SK-N-SH treated with all-trans-retinoic acid at 6 μM for 48 hours (cell line): ENCODE data around the gene KIF7.
A peak's percentile ranks its signal among the peaks of the same experiment; 100 is the strongest.

Experiments used
- ATAC-seq: fragments of 200-7000 bp; cut with Tn5 transposase; 3 replicates; pipeline ENCODE4 v1.9.1; 2020; ENCODE audit warnings: mild to moderate bottlenecking, moderate library complexity
- ARNTL ChIP-seq: fragments of 450-650 bp; formaldehyde crosslinking; IDR thresholded peaks from 2 replicates; pipeline ENCODE4 v1.5.0; 2020; ENCODE audit warnings: low read depth, mild to moderate bottlenecking, moderate library complexity, borderline replicate concordance
- BACH2 ChIP-seq: fragments of 250-450 bp; sonication (Bioruptor Pico); IDR thresholded peaks from 2 replicates; pipeline ENCODE4 v1.9.0; 2021; ENCODE audit warnings: mild to moderate bottlenecking, borderline replicate concordance
- CREB5 ChIP-seq: fragments of 250-450 bp; sonication (Bioruptor Pico); IDR thresholded peaks from 2 replicates; pipeline ENCODE4 v1.5.1; 2020; ENCODE audit warnings: low read depth, mild to moderate bottlenecking, moderate library complexity
- CSDC2 ChIP-seq: fragments of 250-450 bp; sonication (Bioruptor Pico); IDR thresholded peaks from 2 replicates; pipeline ENCODE4 v1.5.0; 2020; ENCODE audit warnings: mild to moderate bottlenecking, moderate library complexity
- ESRRG ChIP-seq: fragments of 250-450 bp; sonication (Bioruptor Pico); IDR thresholded peaks from 2 replicates; pipeline ENCODE4 v1.6.1; 2021; ENCODE audit warnings: mild to moderate bottlenecking
- GLIS3 ChIP-seq: fragments of 250-450 bp; sonication (Bioruptor Pico); IDR thresholded peaks from 2 replicates; pipeline ENCODE4 v1.5.0; 2020; ENCODE audit warnings: mild to moderate bottlenecking, moderate library complexity
- ISL1 ChIP-seq: fragments of 250-450 bp; sonication (Bioruptor Pico); IDR thresholded peaks from 2 replicates; pipeline ENCODE4 v2.1.2; 2022; ENCODE audit warnings: mild to moderate bottlenecking, moderate library complexity
- OSR1 ChIP-seq: fragments of 250-450 bp; sonication (Bioruptor Pico); IDR thresholded peaks from 2 replicates; pipeline ENCODE4 v1.8.0; 2022; ENCODE audit warnings: moderate library complexity, mild to moderate bottlenecking, inconsistent platforms
- PATZ1 ChIP-seq: fragments of 250-450 bp; sonication (Bioruptor Pico); IDR thresholded peaks from 2 replicates; pipeline ENCODE4 v1.8.0; 2020; ENCODE audit warnings: mild to moderate bottlenecking, moderate library complexity, borderline replicate concordance
- POU6F1 ChIP-seq: fragments of 250-450 bp; sonication (Bioruptor Pico); IDR thresholded peaks from 2 replicates; pipeline ENCODE4 v1.8.0; 2021; ENCODE audit warnings: low read depth, mild to moderate bottlenecking, moderate library complexity, borderline replicate concordance
- PPARA ChIP-seq: fragments of 250-450 bp; sonication (Bioruptor Pico); IDR thresholded peaks from 2 replicates; pipeline ENCODE4 v1.5.0; 2020; ENCODE audit warnings: mild to moderate bottlenecking, borderline replicate concordance
- RARB ChIP-seq: fragments of 250-450 bp; sonication (Bioruptor Pico); IDR thresholded peaks from 2 replicates; pipeline ENCODE4 v1.8.0; 2021; ENCODE audit warnings: mild to moderate bottlenecking, moderate library complexity
- SNAI2 ChIP-seq: fragments of 250-450 bp; sonication (Bioruptor Pico); IDR thresholded peaks from 2 replicates; pipeline ENCODE4 v1.5.0; 2020; ENCODE audit warnings: mild to moderate bottlenecking, moderate library complexity
- TCF4 ChIP-seq: fragments of 250-450 bp; sonication (Bioruptor Pico); IDR thresholded peaks from 2 replicates; pipeline ENCODE4 v1.8.0; 2021; ENCODE audit warnings: mild to moderate bottlenecking, moderate library complexity, borderline replicate concordance
- TOX ChIP-seq: fragments of 250-450 bp; sonication (Bioruptor Pico); IDR thresholded peaks from 2 replicates; pipeline ENCODE4 v1.8.0; 2021; ENCODE audit warnings: mild to moderate bottlenecking, moderate library complexity, borderline replicate concordance
- TSHZ2 ChIP-seq: fragments of 250-450 bp; sonication (Bioruptor Pico); IDR thresholded peaks from 2 replicates; pipeline ENCODE4 v1.5.0; 2020; ENCODE audit warnings: mild to moderate bottlenecking, moderate library complexity
- ZC3H10 ChIP-seq: fragments of 250-450 bp; sonication (Bioruptor Pico); IDR thresholded peaks from 2 replicates; pipeline ENCODE4 v1.5.1; 2021; ENCODE audit warnings: mild to moderate bottlenecking, moderate library complexity
- ZFP3 ChIP-seq: fragments of 250-450 bp; sonication (Bioruptor Pico); IDR thresholded peaks from 2 replicates; pipeline ENCODE4 v1.5.0; 2020; ENCODE audit warnings: mild to moderate bottlenecking, moderate library complexity
- ZNF565 ChIP-seq: fragments of 450-650 bp; formaldehyde crosslinking; conservative IDR thresholded peaks from 2 replicates; pipeline ENCODE4 v1.5.0; 2020; ENCODE audit warnings: low read depth, mild to moderate bottlenecking, moderate library complexity
- ZNF70 ChIP-seq: fragments of 450-650 bp; formaldehyde crosslinking; IDR thresholded peaks from 2 replicates; pipeline ENCODE4 v1.5.0; 2020; ENCODE audit warnings: mild to moderate bottlenecking, moderate library complexity
- ZNF8 ChIP-seq: fragments of 450-650 bp; formaldehyde crosslinking; IDR thresholded peaks from 2 replicates; pipeline ENCODE4 v1.5.0; 2020; ENCODE audit warnings: mild to moderate bottlenecking, moderate library complexity

The KIF7 gene

GRCh38 chr15:89693696-89694095, 38.4 kb upstream of the KIF7 start (continued):
- TF ChIP-seq PATZ1 (CRISPR knock-in tag) (no peak), ZNF70 (CRISPR knock-in tag) (no peak), CREB5 (no peak)

GRCh38 chr15:89693091-89693490, 37.8 kb upstream of the KIF7 start:
- ATAC-seq: no peak
- TF ChIP-seq PATZ1 (CRISPR knock-in tag) (no peak), ZNF8 (no peak), ZNF565 (CRISPR knock-in tag) (no peak), RARB (CRISPR knock-in tag) (no peak), ZC3H10 (no peak), TOX (CRISPR knock-in tag) (no peak), PPARA (no peak), TCF4 (no peak), CSDC2 (CRISPR knock-in tag) (no peak), BACH2 (CRISPR knock-in tag) (no peak), ZNF70 (CRISPR knock-in tag) (no peak), SNAI2 (no peak), ZFP3 (CRISPR knock-in tag) (no peak), GLIS3 (no peak), OSR1 (no peak), POU6F1 (CRISPR knock-in tag) (no peak), ESRRG (no peak), TSHZ2 (CRISPR knock-in tag) (no peak)

- ATAC-seq: peak; percentile 99
- no peak for TF ChIP-seq CREB5
- TF ChIP-seq ZFP3 (CRISPR knock-in tag): no peak; the same call in 1 of the 2 replicates
- no peak for TF ChIP-seq POU6F1 (CRISPR knock-in tag)
- TF ChIP-seq PATZ1 (CRISPR knock-in tag): no peak
- TF ChIP-seq GLIS3: no peak
- no peak for TF ChIP-seq ZNF565 (CRISPR knock-in tag)
- TF ChIP-seq ZC3H10: no peak
- TF ChIP-seq SNAI2: no peak
- TF ChIP-seq ARNTL (CRISPR knock-in tag): no peak
- no peak for TF ChIP-seq CSDC2 (CRISPR knock-in tag)
- TF ChIP-seq ESRRG: no peak
- no peak for TF ChIP-seq ISL1 (CRISPR knock-in tag)
- TF ChIP-seq TCF4: no peak
Measured at GRCh38 chr15:89690276-89691218, 35.3 kb upstream of the KIF7 start, which contains the start of the genes PEX11A and WDR93. TSS of gene PEX11A (minus strand) at chr15:89690754. CDS start at chr15:89690632, 122 bp downstream. TSS of gene WDR93 (plus strand) at chr15:89690811. CDS start at chr15:89701747, 10,936 bp downstream.
